Measurements from ENCODE around the gene GPX4.

GRCh38 chr19:1094978-1095701, 8.7 kb upstream of the GPX4 start, which contains the start of gene POLR2E:
- TF ChIP-seq CTCF (IDR thresholded peaks at IDR 0.05): no peak
- peak; percentile 93 to 97 for TF ChIP-seq POLR2AphosphoS5 (IDR thresholded peaks at IDR 0.05)
- TF ChIP-seq POLR2A (IDR thresholded peaks at IDR 0.05; ENCODE audit: low read depth): peak; percentile 58
